A549 (cell line): ENCODE results near the gene ERMARD.

Experiments
- CBX2 ChIP-seq: fragments of 200-600 bp; sonication (generic); IDR thresholded peaks from 2 replicates; pipeline ENCODE4 v1.6.1; 2016; ENCODE audit warnings: low read depth, mild to moderate bottlenecking, borderline replicate concordance
- CBX8 ChIP-seq: fragments of 200-600 bp; sonication (generic); IDR thresholded peaks from 2 replicates; pipeline ENCODE4 v1.6.1; 2016
- CHD4 ChIP-seq: fragments of 200-600 bp; sonication (generic); IDR thresholded peaks from 2 replicates; pipeline ENCODE4 v1.6.1; 2016; ENCODE audit warnings: antibody characterized with exemption, mild to moderate bottlenecking, borderline replicate concordance
- ELK1 ChIP-seq: fragments of 150-350 bp; IDR thresholded peaks from 2 replicates; pipeline ENCODE4 v1.6.1; 2014; ENCODE audit warnings: low read depth, mild to moderate bottlenecking, low read length
- GATA3 ChIP-seq: IDR thresholded peaks from 2 replicates; pipeline ENCODE4 v1.6.1; 2012; ENCODE audit warnings: borderline replicate concordance
- KDM5A ChIP-seq: fragments of 200-600 bp; sonication (generic); IDR thresholded peaks from 2 replicates; pipeline ENCODE4 v1.6.1; 2016; ENCODE audit warnings: antibody characterized with exemption, mild to moderate bottlenecking
- NFE2L2 ChIP-seq: fragments of 150-350 bp; conservative IDR thresholded peaks from 2 replicates; pipeline ENCODE4 v1.6.1; 2014; ENCODE audit warnings: low read length
- POLR2A ChIP-seq: IDR thresholded peaks from 2 replicates; pipeline ENCODE4 v1.6.1; 2012; ENCODE audit warnings: mild to moderate bottlenecking, low read length
- RAD21 ChIP-seq, 2 experiments: fragments of >200 bp in 1 of 2; sonication (Bioruptor Twin) in 1 of 2; formaldehyde crosslinking in 1 of 2; IDR thresholded peaks in 1 of 2; conservative IDR thresholded peaks in 1 of 2; 2 replicates in 1 of 2; 3 replicates in 1 of 2; pipeline ENCODE4 v1.6.1; 2012 to 2018; ENCODE audit warnings: inconsistent platforms in 1 of 2
- RNF2 ChIP-seq: fragments of 200-600 bp; sonication (generic); IDR thresholded peaks from 2 replicates; pipeline ENCODE4 v1.6.1; 2016; ENCODE audit warnings: low read depth, mild to moderate bottlenecking, antibody characterized with exemption, moderate library complexity, borderline replicate concordance
- USF2 ChIP-seq: fragments of 450-650 bp; IDR thresholded peaks from 2 replicates; pipeline ENCODE4 v1.6.1; 2014; ENCODE audit warnings: antibody characterized with exemption
- TF ChIP-seq, protein P1 (sequence below): fragments of >200 bp; sonication (Bioruptor Twin); formaldehyde crosslinking; IDR thresholded peaks from 3 replicates; pipeline ENCODE4 v1.5.1; 2016
- TF ChIP-seq, protein P2 (sequence below): fragments of 200-600 bp; sonication (generic); IDR thresholded peaks from 2 replicates; pipeline ENCODE4 v1.6.1; 2016; ENCODE audit warnings: antibody characterized with exemption, mild to moderate bottlenecking, moderate library complexity

GRCh38 chr6:169807699-169808607 lies 56.5 kb downstream of the ERMARD start:
- TF ChIP-seq, protein P1, sequence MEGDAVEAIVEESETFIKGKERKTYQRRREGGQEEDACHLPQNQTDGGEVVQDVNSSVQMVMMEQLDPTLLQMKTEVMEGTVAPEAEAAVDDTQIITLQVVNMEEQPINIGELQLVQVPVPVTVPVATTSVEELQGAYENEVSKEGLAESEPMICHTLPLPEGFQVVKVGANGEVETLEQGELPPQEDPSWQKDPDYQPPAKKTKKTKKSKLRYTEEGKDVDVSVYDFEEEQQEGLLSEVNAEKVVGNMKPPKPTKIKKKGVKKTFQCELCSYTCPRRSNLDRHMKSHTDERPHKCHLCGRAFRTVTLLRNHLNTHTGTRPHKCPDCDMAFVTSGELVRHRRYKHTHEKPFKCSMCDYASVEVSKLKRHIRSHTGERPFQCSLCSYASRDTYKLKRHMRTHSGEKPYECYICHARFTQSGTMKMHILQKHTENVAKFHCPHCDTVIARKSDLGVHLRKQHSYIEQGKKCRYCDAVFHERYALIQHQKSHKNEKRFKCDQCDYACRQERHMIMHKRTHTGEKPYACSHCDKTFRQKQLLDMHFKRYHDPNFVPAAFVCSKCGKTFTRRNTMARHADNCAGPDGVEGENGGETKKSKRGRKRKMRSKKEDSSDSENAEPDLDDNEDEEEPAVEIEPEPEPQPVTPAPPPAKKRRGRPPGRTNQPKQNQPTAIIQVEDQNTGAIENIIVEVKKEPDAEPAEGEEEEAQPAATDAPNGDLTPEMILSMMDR: no peak
- TF ChIP-seq CBX2: no peak
- no peak for TF ChIP-seq CHD4
- TF ChIP-seq RAD21 (conservative IDR thresholded peaks at IDR 0.05 in 1 of 2, IDR thresholded peaks at IDR 0.05 in 1 of 2): no peak
- TF ChIP-seq ELK1: no peak
- TF ChIP-seq KDM5A: no peak
- no peak for TF ChIP-seq USF2
- no peak for TF ChIP-seq CBX8
- TF ChIP-seq, protein P2, sequence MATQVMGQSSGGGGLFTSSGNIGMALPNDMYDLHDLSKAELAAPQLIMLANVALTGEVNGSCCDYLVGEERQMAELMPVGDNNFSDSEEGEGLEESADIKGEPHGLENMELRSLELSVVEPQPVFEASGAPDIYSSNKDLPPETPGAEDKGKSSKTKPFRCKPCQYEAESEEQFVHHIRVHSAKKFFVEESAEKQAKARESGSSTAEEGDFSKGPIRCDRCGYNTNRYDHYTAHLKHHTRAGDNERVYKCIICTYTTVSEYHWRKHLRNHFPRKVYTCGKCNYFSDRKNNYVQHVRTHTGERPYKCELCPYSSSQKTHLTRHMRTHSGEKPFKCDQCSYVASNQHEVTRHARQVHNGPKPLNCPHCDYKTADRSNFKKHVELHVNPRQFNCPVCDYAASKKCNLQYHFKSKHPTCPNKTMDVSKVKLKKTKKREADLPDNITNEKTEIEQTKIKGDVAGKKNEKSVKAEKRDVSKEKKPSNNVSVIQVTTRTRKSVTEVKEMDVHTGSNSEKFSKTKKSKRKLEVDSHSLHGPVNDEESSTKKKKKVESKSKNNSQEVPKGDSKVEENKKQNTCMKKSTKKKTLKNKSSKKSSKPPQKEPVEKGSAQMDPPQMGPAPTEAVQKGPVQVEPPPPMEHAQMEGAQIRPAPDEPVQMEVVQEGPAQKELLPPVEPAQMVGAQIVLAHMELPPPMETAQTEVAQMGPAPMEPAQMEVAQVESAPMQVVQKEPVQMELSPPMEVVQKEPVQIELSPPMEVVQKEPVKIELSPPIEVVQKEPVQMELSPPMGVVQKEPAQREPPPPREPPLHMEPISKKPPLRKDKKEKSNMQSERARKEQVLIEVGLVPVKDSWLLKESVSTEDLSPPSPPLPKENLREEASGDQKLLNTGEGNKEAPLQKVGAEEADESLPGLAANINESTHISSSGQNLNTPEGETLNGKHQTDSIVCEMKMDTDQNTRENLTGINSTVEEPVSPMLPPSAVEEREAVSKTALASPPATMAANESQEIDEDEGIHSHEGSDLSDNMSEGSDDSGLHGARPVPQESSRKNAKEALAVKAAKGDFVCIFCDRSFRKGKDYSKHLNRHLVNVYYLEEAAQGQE: no peak
- TF ChIP-seq GATA3: no peak
- TF ChIP-seq NFE2L2: no peak
- no peak for TF ChIP-seq RNF2
- TF ChIP-seq POLR2A: no peak
